GM12865 (cell line): Measurements from ENCODE around the gene ECE1.

Source experiments
- DNase-seq: peaks from one replicate; pipeline ENCODE4 v3.0.0; 2010; ENCODE audit warnings: low read depth
- H3K4me3 ChIP-seq: 2 replicates; pipeline ENCODE4 v1.5.1; 2011; ENCODE audit warnings: mild to moderate bottlenecking, low read depth, low read length, control low read depth
- TF ChIP-seq, protein P1 (sequence below): IDR thresholded peaks from 2 replicates; pipeline ENCODE4 v1.5.1; 2011; ENCODE audit warnings: low read length, control low read depth, low read depth, inconsistent platforms; ENCODE audit not compliant: insufficient read depth; ENCODE audit errors: missing control alignments

ECE1 gene

DNA sequence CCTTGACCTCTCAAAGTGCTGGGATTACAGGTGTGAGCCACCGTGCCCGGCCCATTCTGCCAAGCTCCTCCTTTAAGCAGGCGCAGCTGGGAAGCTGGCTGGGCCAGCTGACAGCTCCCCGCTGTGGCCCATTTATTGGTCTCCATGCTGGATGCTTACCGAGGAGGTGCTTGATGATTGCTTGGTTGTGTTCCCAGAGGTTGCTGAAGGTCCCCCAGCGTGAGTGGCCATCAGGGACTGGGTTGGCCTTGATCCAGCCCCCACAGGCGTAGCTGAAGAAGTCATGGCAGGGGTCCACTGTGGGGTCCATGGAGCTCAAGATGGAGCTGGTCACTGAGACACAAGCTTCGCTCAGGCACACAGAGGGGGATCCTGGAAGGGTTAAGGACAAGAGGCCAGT lies 17.7 kb downstream of the ECE1 start:
- H3K4me3 ChIP-seq, result no peak overlapping the region
- DNase-seq, result no peak
- TF ChIP-seq, protein P1, sequence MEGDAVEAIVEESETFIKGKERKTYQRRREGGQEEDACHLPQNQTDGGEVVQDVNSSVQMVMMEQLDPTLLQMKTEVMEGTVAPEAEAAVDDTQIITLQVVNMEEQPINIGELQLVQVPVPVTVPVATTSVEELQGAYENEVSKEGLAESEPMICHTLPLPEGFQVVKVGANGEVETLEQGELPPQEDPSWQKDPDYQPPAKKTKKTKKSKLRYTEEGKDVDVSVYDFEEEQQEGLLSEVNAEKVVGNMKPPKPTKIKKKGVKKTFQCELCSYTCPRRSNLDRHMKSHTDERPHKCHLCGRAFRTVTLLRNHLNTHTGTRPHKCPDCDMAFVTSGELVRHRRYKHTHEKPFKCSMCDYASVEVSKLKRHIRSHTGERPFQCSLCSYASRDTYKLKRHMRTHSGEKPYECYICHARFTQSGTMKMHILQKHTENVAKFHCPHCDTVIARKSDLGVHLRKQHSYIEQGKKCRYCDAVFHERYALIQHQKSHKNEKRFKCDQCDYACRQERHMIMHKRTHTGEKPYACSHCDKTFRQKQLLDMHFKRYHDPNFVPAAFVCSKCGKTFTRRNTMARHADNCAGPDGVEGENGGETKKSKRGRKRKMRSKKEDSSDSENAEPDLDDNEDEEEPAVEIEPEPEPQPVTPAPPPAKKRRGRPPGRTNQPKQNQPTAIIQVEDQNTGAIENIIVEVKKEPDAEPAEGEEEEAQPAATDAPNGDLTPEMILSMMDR, result no peak

DNA sequence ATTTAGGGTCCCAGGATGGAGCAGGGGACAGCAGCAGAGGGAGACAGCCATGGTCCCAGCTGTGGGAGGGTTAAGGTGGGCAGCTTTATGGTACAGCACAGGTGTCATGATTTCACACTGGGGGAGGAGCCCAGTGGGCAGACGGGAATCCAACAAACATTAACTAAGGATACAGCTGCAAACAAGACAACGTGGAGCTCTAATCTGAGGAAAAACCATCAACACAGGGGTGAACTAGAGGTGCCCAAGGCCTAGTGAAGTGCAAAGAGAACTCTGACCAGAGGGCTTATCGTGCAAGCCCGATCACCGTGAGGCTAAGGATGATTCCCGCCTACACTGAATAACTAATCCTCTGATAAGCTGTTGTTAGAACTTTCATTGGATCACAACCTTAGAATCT lies 18.7 kb downstream of the ECE1 start:
- H3K4me3 ChIP-seq, result no peak overlapping the region
- TF ChIP-seq, protein P1, result no peak
- no peak for DNase-seq

DNA sequence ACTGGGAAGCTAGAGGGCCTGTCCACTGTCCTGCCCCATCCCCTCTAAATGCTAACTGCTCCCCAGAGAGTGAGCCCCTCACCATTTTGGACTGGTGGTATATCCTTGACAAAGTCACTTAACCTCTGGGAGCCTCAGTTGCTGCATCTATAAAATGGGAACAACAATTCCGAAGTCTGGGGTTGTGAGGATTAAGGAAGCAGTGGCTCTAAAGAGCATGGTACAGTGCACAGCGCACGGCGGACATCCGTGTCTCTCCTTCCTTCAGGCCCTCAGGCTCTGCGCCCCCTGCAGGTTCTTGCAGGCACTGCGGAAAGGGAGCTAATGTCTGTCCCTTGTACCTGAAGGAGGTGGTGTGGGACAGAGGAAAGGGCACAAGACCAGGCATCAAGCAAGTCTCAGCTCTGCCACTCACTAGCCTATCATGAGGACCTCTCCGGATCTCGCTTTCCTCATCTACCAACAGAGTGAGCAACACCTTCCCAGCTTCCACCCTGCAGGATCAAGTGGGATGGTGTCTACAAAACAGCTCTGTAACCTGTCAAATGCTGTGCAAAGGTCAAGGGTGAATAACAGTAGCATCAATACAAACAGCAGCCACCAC lies 20.1 kb downstream of the ECE1 start:
- TF ChIP-seq, protein P1, result peak; percentile 97
- peak; percentile 79 for DNase-seq
- no peak overlapping the region for H3K4me3 ChIP-seq

DNA sequence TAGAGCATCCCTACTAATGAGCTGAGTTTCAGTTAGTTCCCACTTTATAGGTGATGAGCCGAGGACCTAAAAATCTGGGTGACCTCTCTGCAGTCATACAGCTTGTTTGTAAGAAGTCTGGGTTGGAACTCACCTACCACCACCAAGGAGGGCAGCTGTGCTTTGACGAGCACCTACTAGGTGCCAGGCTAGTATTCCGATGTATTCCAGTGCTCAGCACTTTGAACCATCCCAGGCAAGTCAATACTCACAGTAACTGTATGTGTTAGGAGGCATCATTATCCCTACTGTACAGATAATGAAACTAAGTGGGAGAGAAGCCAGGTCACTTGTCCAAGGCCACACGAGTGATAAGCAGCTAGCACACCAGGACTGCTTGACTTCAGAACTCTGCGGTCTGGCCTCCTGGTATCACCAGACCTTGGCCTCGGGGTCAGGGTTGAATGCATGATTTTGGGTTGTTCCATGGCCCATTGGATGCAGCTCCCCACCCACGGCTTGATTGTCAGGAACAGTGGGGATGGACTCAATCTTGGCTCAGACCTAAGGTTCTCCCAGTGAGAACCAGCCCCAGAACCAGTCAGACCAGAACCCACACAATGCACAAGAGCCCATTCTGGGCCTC lies 20.7 kb downstream of the ECE1 start:
- TF ChIP-seq, protein P1, result no peak
- DNase-seq, result no peak
- H3K4me3 ChIP-seq, result no peak overlapping the region

DNA sequence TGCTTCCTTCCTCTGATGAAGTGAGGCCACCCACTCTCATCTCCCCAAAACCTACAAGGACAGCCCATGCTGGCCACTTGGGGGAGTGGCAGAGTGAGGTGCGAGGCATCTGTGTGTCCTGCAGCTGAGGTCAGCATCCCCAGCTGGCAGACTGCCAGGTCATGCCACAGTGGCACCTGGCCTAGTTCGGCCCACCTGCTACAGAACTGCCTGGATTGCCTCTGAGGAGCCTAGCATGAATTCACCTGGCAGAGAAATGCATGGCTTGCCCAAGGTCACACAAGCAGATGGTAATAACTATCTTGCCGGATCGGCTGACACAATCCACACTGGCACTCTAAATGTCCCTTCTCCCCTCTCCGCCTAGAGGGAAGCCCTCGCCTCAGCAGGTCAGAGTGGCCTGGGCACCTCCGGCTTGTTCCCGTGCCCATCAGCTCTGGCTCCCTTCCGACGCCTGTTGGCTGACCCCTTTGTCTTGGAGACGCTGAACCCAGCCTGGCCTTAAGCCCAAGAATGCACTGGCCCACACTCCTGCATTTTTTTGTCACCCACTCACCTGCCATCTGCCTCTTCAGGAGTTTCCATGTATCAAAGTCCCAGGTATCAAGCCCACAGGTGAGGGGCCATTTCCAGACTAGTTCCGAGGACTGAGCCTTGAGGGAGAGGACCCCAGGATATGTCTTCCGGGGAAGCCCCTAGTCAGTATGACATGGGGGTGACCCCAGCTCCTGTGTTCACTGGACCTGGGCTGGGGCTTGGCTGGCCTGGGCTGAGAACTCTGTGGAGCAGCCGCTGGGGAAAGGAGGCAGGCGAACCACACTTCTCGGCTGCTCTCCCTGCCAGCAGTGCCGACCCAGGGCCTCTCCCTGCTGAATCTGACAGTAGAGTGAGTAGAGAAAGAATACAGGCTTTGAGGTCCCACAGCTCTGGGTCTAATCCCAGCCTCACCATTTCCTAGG lies 21.7 kb downstream of the ECE1 start:
- DNase-seq, result no peak
- no peak overlapping the region for H3K4me3 ChIP-seq
- TF ChIP-seq, protein P1, result no peak

DNA sequence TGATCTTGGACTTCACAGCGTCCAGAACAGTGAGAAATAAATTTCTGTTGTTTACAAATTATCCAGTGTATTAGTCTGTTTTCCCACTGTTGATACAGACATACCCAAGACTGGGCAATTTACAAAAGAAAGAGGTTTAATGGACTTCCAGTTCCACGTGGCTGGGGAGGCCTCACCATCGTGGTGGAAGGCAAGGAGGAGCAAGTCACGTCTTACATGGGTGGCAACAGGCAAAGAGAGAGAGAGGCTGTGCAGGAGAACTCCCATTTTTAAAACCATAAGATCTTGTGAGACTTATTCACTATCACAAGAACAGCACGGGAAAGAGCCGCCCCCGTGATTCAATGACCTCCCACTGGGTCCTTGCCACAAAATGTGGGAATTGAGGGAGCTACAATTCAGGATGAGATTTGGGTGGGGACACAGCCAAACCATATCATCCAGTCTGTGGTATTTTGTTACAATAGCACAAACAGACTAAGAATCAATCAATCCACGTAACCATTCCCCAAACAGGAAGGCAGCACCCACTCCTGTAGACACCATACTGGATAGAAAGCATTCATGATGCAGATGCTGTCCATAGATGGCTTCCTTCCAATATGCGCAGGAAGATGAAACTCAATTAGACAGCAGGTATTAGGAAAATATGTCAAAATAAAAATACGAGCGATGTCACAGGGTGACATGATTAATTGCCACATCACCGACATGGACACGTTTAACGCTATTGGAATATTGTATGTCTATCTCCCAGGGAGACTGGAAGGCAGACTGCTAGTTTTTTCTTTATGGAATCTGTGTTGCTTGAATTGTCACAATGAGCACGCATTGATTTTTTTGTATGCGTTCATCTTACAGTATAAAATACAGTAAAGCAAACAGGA lies 22.8 kb downstream of the ECE1 start:
- no peak overlapping the region for H3K4me3 ChIP-seq
- TF ChIP-seq, protein P1, result no peak
- DNase-seq, result no peak
